ENCODE results near the gene SYNE1.

- no peak for TF ChIP-seq CTCF (IDR thresholded peaks at IDR 0.05; ENCODE audit: insufficient read depth, low read length, poor library complexity, severe bottlenecking)
- no peak for TF ChIP-seq EZH2phosphoT487 (conservative IDR thresholded peaks at IDR 0.05; ENCODE audit: low read length)
These were observed 470.7 kb downstream of the SYNE1 start for GRCh38 chr6:152166497-152166896.

All from SU-DHL-6 (cell line).